Colonic mucosa (tissue), 4 donors: Measurements from ENCODE around the gene PKD2L1. TPM values are rescaled to one million over a fixed set of nuclear protein-coding genes. Genes with fewer than 3 reads are reported as not detected.
"Not testable (repeated sequence)": the region's sequence is repeated elsewhere in the genome, so short reads cannot be mapped to it uniquely, and the experiment has no call there.

Experiments
- DNase-seq: peaks from one replicate; pipeline ENCODE4 v3.0.0-alpha.2; 2020
- H3K27ac ChIP-seq: fragments of 200-600 bp; one replicate; pipeline ENCODE4 v1.8.0; 2021
- H3K27me3 ChIP-seq: fragments of 200-600 bp; one replicate; pipeline ENCODE4 v1.8.0; 2021
- H3K36me3 ChIP-seq: fragments of 200-600 bp; one replicate; pipeline ENCODE4 v1.8.0; 2021
- H3K4me1 ChIP-seq: fragments of 200-600 bp; one replicate; pipeline ENCODE4 v1.8.0; 2021; ENCODE audit warnings: mild to moderate bottlenecking
- H3K4me3 ChIP-seq: fragments of 200-600 bp; one replicate; pipeline ENCODE4 v1.8.0; 2021
- H3K9ac ChIP-seq, 2 donors: one replicate each; pipeline ENCODE4 v1.7.0; 2013; ENCODE audit warnings: control low read depth in 2 of 2, low read depth in 2 of 2, low read length in 2 of 2
- H3K9me3 ChIP-seq: fragments of 200-600 bp; one replicate; pipeline ENCODE4 v1.8.0; 2021
- intact Hi-C: fragments of 100-400 bp; cut with DNase I; formaldehyde crosslinking; loops from one replicate; pipeline ENCODE4 v1.14.1; 2022
- total RNA-seq, 2 donors: library from RNA; stranded (reverse); fragmentation: NEBNext Ultra II Directional in 1 of 2; extraction: Animal tissue kit (Norgen Biotek cat#: 25700) in 1 of 2; gene quantifications; one replicate each; pipeline ENCODE4 v1.2.1, GENCODE V29; 2021
- TF ChIP-seq, protein P1 (sequence below): fragments of 200-600 bp; IDR thresholded peaks from one replicate; pipeline ENCODE4 v1.8.0; 2022; ENCODE audit warnings: antibody characterized with exemption, mild to moderate bottlenecking
- donor health status: healthy.
- donor health status: DM: no; HTN: no; CAD: no.
- donor health status: DM: no; HTN: no; CAD: no.

The PKD2L1 gene
- total RNA-seq, 2 donors from 2014 or later: 0.50 to 0.52 TPM

DNA sequence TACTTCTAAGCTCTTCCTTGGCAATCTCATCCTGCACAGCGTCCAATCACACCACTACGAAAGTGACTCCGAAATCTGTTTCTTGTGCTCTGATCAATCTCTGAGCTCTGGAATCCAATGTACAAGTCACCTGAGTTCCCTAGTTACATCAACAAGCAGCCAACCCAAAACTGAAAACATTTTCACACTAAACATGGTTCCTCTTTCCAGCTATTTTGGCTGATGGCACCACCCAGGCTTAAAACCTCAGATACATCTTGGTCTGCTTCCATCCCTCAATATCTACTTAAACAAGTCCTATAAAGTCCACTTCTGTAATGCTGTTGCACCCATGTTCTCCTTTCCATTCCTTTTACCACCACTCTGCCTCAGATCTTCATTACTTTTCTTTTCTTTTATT, 47.1 kb downstream of the PKD2L1 start:
- TF ChIP-seq, protein P1, sequence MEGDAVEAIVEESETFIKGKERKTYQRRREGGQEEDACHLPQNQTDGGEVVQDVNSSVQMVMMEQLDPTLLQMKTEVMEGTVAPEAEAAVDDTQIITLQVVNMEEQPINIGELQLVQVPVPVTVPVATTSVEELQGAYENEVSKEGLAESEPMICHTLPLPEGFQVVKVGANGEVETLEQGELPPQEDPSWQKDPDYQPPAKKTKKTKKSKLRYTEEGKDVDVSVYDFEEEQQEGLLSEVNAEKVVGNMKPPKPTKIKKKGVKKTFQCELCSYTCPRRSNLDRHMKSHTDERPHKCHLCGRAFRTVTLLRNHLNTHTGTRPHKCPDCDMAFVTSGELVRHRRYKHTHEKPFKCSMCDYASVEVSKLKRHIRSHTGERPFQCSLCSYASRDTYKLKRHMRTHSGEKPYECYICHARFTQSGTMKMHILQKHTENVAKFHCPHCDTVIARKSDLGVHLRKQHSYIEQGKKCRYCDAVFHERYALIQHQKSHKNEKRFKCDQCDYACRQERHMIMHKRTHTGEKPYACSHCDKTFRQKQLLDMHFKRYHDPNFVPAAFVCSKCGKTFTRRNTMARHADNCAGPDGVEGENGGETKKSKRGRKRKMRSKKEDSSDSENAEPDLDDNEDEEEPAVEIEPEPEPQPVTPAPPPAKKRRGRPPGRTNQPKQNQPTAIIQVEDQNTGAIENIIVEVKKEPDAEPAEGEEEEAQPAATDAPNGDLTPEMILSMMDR: no peak
- Histone ChIP-seq H3K4me1 (no peaks in the 10 kb centered on the region), H3K27me3 (no peaks in the 10 kb centered on the region), H3K9me3 (no peaks in the 10 kb centered on the region), H3K9ac (no peak overlapping the region), H3K27ac (no peak overlapping the region), H3K36me3 (no peaks in the 10 kb centered on the region), H3K4me3 (no peak overlapping the region)
- intact Hi-C loops: no loop called here
- DNase-seq: no peak

DNA sequence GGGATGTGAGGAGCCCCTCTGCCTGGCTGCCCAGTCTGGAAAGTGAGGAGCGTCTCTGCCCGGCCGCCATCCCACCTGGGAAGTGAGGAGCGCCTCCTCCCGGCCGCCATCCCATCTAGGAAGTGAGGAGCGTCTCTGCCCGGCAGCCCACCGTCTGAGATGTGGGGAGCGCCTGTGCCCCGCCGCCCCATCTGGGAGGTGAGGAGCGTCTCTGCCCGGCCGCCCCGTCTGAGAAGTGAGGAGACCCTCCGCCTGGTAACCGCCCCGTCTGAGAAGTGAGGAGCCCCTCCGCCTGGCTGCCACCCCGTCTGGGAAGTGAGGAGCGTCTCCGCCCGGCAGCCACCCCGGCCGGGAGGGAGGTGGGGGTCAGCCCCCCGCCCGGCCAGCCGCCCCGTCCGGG, 53.1 kb downstream of the PKD2L1 start:
- H3K4me3 ChIP-seq, H3K27me3 ChIP-seq, H3K4me1 ChIP-seq, H3K9ac ChIP-seq, H3K9me3 ChIP-seq, intact Hi-C loops, H3K36me3 ChIP-seq, DNase-seq, H3K27ac ChIP-seq: not testable (repeated sequence)

DNA sequence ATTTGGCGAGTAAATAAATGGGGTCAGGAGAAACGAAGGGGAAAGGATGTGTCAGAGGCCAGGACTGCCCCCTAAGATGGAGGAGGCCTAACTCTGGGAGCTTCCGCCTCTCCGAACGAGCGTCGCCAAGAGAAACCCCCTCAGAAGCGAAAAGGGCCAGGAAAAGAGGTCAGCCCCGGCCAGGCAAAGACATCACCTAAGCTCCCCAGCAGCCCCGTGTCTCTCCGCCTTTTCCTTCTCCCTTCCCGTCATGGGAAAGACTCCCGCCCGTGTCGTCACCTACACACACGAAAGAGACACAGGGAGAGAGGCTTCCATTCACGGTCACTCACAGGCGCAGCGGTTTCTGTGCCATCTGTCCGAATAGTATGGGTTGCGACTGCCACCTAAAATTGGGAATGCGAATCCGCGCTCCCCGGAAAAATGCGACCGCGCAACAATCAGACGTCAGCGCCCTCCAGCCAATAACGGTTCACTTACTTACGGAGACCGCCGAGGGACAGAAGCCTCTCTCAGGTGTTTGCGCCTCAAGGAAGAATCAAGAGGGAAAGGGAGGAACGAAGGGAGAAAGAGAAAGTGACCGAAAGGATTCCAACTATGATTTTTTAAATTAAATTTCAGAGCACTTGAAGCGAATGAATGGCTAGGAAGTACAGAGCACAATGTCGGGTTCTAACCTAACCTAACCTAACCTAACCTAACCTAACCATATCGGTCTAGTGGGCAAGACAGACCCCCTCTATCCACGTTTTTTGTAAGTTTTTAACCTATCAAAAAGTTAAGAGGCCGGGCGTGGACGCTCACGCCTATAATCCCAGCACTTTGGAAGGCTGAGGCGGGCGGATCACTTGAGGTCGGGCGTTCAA, 62.6 kb downstream of the PKD2L1 start, which contains the start of gene CWF19L1:
Gene CWF19L1 (minus strand): TSS at position 400 of the 866 bp plus-strand sequence. CDS start 45 bp downstream, at position 355.
- Histone ChIP-seq H3K27me3 (no peaks in the 10 kb centered on the region), H3K27ac (peak within 1 kb of the TSS; percentile 61), H3K4me1 (peaks cover 9% of the 10 kb centered on the region), H3K4me3 (peak within 1 kb of the TSS; percentile 71), H3K36me3 (no peaks in the 10 kb centered on the region), H3K9ac (peak within 1 kb of the TSS; percentile 87 to 98), H3K9me3 (no peaks in the 10 kb centered on the region)
- DNase-seq: peak; percentile 94
- intact Hi-C loops: no loop called here
- TF ChIP-seq, protein P1: no peak

DNA sequence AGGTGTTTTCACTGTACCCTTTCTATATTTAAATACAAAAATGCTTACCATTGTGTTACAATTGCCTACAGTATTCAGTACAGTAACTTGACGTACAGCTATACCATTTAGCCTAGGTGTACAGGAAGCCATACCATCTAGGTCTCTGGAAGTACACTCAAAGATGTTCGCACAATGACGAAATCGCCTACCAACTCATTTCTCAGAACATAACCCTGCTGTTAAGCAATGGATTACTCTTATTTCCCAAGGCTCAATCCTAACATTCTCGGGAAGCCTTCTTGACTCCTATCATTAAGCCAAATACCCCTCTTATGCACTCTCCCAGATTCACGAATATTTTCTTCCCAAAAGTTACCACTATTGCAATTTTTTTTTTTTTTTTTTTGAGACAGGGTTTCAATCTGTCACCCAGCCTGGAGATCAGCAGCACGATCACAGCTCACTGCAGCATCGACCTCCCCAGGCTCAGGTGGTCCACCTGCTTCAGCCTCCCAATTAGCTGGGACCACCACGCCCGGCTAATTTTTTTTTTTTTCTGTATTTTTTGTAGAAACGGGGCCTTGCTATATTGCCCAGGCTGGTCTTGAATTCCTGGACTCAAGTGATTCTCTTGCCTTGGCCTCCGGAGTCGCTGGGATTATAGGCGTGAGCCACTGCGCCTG, 64.1 kb downstream of the PKD2L1 start:
- H3K27me3 ChIP-seq: no peaks in the 10 kb centered on the region
- intact Hi-C loops: no loop called here
- H3K4me3 ChIP-seq: no peak overlapping the region
- no peaks in the 10 kb centered on the region for H3K9me3 ChIP-seq
- no peaks in the 10 kb centered on the region for H3K36me3 ChIP-seq
- DNase-seq: no peak
- TF ChIP-seq, protein P1: no peak
- H3K27ac ChIP-seq: no peak overlapping the region
- no peak overlapping the region for H3K9ac ChIP-seq
- H3K4me1 ChIP-seq: peaks cover 9% of the 10 kb centered on the region

DNA sequence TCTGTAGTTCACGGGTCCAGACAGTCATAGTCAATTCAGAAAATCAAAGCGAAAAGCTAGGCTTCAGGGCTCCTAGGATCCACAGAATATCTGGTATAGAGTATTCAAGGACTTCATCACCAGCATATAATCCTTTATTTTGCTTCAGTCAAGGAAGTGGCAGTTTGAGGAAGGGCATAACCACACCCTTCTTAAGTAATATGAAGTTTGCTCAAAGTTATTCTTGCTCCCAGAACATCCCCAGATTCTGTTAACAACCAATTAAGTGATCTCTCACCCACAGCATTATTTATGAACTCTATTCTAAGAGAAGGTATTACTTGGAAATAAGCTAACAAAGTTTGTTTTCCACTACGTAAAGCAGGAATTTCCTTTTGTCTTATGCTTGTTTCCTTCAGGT, 75.8 kb downstream of the PKD2L1 start:
- H3K36me3 ChIP-seq: no peaks in the 10 kb centered on the region
- no peaks in the 10 kb centered on the region for H3K27me3 ChIP-seq
- no peak for DNase-seq
- H3K4me1 ChIP-seq: no peaks in the 10 kb centered on the region
- no peak overlapping the region for H3K9ac ChIP-seq
- no peak overlapping the region for H3K4me3 ChIP-seq
- H3K9me3 ChIP-seq: no peaks in the 10 kb centered on the region
- intact Hi-C loops: no loop called here
- TF ChIP-seq, protein P1: no peak
- no peak overlapping the region for H3K27ac ChIP-seq

DNA sequence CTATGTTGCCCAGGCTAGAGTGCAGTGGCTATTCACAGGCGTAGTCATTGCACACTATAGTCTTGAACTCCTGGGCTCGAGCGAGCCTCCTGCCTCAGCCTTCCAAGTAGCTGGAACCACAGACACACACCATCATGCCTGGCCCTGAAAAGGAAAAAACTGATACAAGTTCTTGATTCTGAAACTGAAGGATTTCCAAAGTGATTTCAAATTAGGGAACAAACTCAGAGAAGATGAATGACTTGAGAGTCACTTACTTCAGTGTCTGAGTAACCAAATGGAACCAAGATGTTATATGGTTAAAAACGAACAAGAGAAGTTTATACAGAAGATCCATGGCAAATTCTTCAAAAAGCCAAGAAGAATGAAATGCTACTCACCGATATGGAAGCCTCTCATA, 77.0 kb downstream of the PKD2L1 start:
- no peak for DNase-seq
- Histone ChIP-seq H3K9me3 (no peaks in the 10 kb centered on the region), H3K4me1 (no peaks in the 10 kb centered on the region), H3K36me3 (no peaks in the 10 kb centered on the region), H3K27me3 (no peaks in the 10 kb centered on the region), H3K9ac (no peak overlapping the region), H3K27ac (no peak overlapping the region), H3K4me3 (no peak overlapping the region)
- intact Hi-C loops: no loop called here
- TF ChIP-seq, protein P1: no peak
